HepG2 (cell line): ENCODE results near the gene GTF2A1. TPM values are rescaled to one million over a fixed set of nuclear protein-coding genes. Genes with fewer than 3 reads are reported as not detected.

ENCODE experiments used
- ATF5 ChIP-seq: sonication (generic); formaldehyde crosslinking; IDR thresholded peaks from 2 replicates; pipeline ENCODE4 v1.4.0; 2020; ENCODE audit warnings: mild to moderate bottlenecking, low read depth, missing genetic modification reagents
- DNMT1 ChIP-seq: sonication (generic); formaldehyde crosslinking; IDR thresholded peaks from 2 replicates; pipeline ENCODE4 v1.5.1; 2020; ENCODE audit warnings: mild to moderate bottlenecking, missing genetic modification reagents
- FOXK1 ChIP-seq: sonication (generic); formaldehyde crosslinking; IDR thresholded peaks from 2 replicates; pipeline ENCODE4 v1.4.0; 2020; ENCODE audit warnings: low read depth, missing genetic modification reagents, borderline replicate concordance
- GATA4 ChIP-seq: sonication (generic); IDR thresholded peaks from 2 replicates; pipeline ENCODE4 v1.6.1; 2016; ENCODE audit warnings: antibody characterized with exemption, low read depth, borderline replicate concordance
- GATAD1 ChIP-seq: IDR thresholded peaks from 2 replicates; pipeline ENCODE4 v1.6.1; 2016; ENCODE audit warnings: missing genetic modification reagents, missing compliant biosample characterization
- KMT2A ChIP-seq: sonication (generic); formaldehyde crosslinking; IDR thresholded peaks from 2 replicates; pipeline ENCODE4 v1.4.0; 2020; ENCODE audit warnings: missing genetic modification reagents
- MAZ ChIP-seq, 2 experiments: sonication (generic) in 1 of 2; formaldehyde crosslinking in 1 of 2; IDR thresholded peaks; 2 replicates each; pipeline versions ENCODE4 v1.5.0 to v1.6.1; 2012 to 2020; ENCODE audit warnings: low read depth in 2 of 2, mild to moderate bottlenecking in 2 of 2, borderline replicate concordance in 1 of 2, improper control_type of control experiment in 1 of 2, low read length in 1 of 2, missing genetic modification reagents in 1 of 2, moderate library complexity in 1 of 2
- PATZ1 ChIP-seq: sonication (generic); formaldehyde crosslinking; IDR thresholded peaks from 2 replicates; pipeline ENCODE4 v1.4.0; 2020; ENCODE audit warnings: missing genetic modification reagents
- RBFOX2 ChIP-seq: fragments of 200-400 bp; formaldehyde crosslinking; IDR thresholded peaks from 2 replicates; pipeline ENCODE4 v1.6.1; 2017; ENCODE audit warnings: low read depth, mild to moderate bottlenecking, low read length
- XRCC5 ChIP-seq: fragments of 200-400 bp; formaldehyde crosslinking; optimal IDR thresholded peaks from 2 replicates; pipeline ENCODE3; 2017; ENCODE audit warnings: mild to moderate bottlenecking, low read length
- ZNF142 ChIP-seq: sonication (generic); formaldehyde crosslinking; IDR thresholded peaks from 2 replicates; pipeline ENCODE4 v1.4.0; 2020; ENCODE audit warnings: missing genetic modification reagents
- ZNF20 ChIP-seq: sonication (generic); formaldehyde crosslinking; IDR thresholded peaks from 2 replicates; pipeline ENCODE4 v1.4.0; 2020; ENCODE audit warnings: mild to moderate bottlenecking, moderate library complexity, missing genetic modification reagents
- ZNF205 ChIP-seq: IDR thresholded peaks from 2 replicates; pipeline ENCODE4 v1.6.1; 2018; ENCODE audit warnings: missing biosample characterization, missing genetic modification reagents
- ZNF335 ChIP-seq: sonication (generic); formaldehyde crosslinking; IDR thresholded peaks from 2 replicates; pipeline ENCODE4 v1.4.0; 2020; ENCODE audit warnings: missing genetic modification reagents
- ZNF362 ChIP-seq: sonication (generic); formaldehyde crosslinking; IDR thresholded peaks from 2 replicates; pipeline ENCODE4 v1.4.0; 2020; ENCODE audit warnings: missing genetic modification reagents, mild to moderate bottlenecking, borderline replicate concordance
- polyA plus RNA-seq, 8 experiments: library from polyadenylated mRNA; depleted of rRNA in 3 of 8; stranded (reverse) in 7 of 8; unstranded in 1 of 8; fragments of >200 nt; fragmentation: Illumina TruSeq in 4 of 8; extraction: Trizol in 4 of 8; gene quantifications; 2 replicates each; pipeline versions ENCODE4 v1.2.1 to v1.2.3, GENCODE V29; 2011 to 2016; ENCODE audit warnings: low read depth in 4 of 8, missing spikeins in 1 of 8, mixed read lengths in 1 of 8; ENCODE audit not compliant: insufficient read depth in 1 of 8
- total RNA-seq, 5 experiments: library from RNA; depleted of rRNA; stranded (reverse); fragments of >200 nt; fragmentation: Illumina TruSeq; extraction: Trizol; gene quantifications; 2 replicates each; pipeline ENCODE4 v1.2.3, GENCODE V29; 2016; ENCODE audit warnings: low read depth in 1 of 5

Gene GTF2A1
- total and polyA plus RNA-seq, 2 of the 13 experiments (the other 11 are each of a cell fraction or from before 2014, with no cell fraction given): 14.9 to 17.5 TPM

- TF ChIP-seq ZNF335 (CRISPR knock-in tag): no peak
- no peak for TF ChIP-seq GATAD1 (CRISPR knock-in tag)
- 0 out of 2 replicates have a peak, but pooled peaks have one; percentile 12 for TF ChIP-seq DNMT1 (CRISPR knock-in tag)
- no peak for TF ChIP-seq ZNF142 (CRISPR knock-in tag)
- 0 out of 2 replicates have a peak, but pooled peaks have one; percentile 6 for TF ChIP-seq KMT2A (CRISPR knock-in tag)
- TF ChIP-seq ZNF205 (CRISPR knock-in tag): no peak
- TF ChIP-seq PATZ1 (CRISPR knock-in tag): peak; percentile 67
- no peak for TF ChIP-seq RBFOX2
- no peak for TF ChIP-seq XRCC5
- TF ChIP-seq GATA4: 0 out of 2 replicates have a peak, but pooled peaks have one; percentile 66
- 0 out of 2 replicates have a peak, but pooled peaks have one; percentile 11 for TF ChIP-seq ZNF362
- TF ChIP-seq MAZ (IDR thresholded peaks at IDR 0.05; ENCODE audit: borderline replicate concordance, low read depth, low read length): peak; percentile 46; the same call in 1 of the 2 replicates
- no peak for TF ChIP-seq MAZ (CRISPR knock-in tag; IDR thresholded peaks at IDR 0.05; ENCODE audit: low read depth)
- 0 out of 2 replicates have a peak, but pooled peaks have one; percentile 1 for TF ChIP-seq ZNF20 (CRISPR knock-in tag)
- TF ChIP-seq ATF5: no peak
- no peak for TF ChIP-seq FOXK1
Observed at GRCh38 chr14:81220580-81220829, 254 bp downstream of the GTF2A1 start (continued).
